PFSK-1 (cell line): ENCODE measurements around the gene CACNA2D4.

Source experiments
- FOXP2 ChIP-seq: optimal IDR thresholded peaks from 2 replicates; pipeline ENCODE3; 2011; ENCODE audit warnings: borderline replicate concordance, control low read depth, inconsistent platforms; ENCODE audit not compliant: insufficient read depth; ENCODE audit errors: extremely low read length, extremely low read depth
- POLR2AphosphoS5 ChIP-seq: IDR thresholded peaks from 2 replicates; pipeline ENCODE4 v1.6.1; 2012; ENCODE audit warnings: low read depth, mild to moderate bottlenecking, control low read depth, low read length, moderate library complexity
- REST ChIP-seq, 2 experiments: IDR thresholded peaks; 2 replicates each; pipeline versions ENCODE4 v1.6.1 to v1.8.0; 2011 to 2012; ENCODE audit warnings: low read depth in 2 of 2, low read length in 2 of 2, control low read depth in 1 of 2, inconsistent platforms in 1 of 2, mild to moderate bottlenecking in 1 of 2, moderate library complexity in 1 of 2; ENCODE audit not compliant: insufficient read depth in 1 of 2
- SIN3A ChIP-seq: IDR thresholded peaks from 2 replicates; pipeline ENCODE4 v1.6.1; 2012; ENCODE audit warnings: mild to moderate bottlenecking, low read length, moderate library complexity, borderline replicate concordance; ENCODE audit not compliant: insufficient read depth
- TAF1 ChIP-seq: IDR thresholded peaks from 2 replicates; pipeline ENCODE4 v1.6.1; 2012; ENCODE audit warnings: low read length, control low read depth, borderline replicate concordance; ENCODE audit not compliant: insufficient read depth

GRCh38 chr12:1852076-1852475, 66.4 kb downstream of the CACNA2D4 start:
- no peak for TF ChIP-seq TAF1
- TF ChIP-seq SIN3A: no peak
- TF ChIP-seq POLR2AphosphoS5: no peak
- TF ChIP-seq REST (IDR thresholded peaks at IDR 0.05; ENCODE audit: insufficient read depth in 1 of 2, low read depth in 2 of 2, low read length in 2 of 2): no peak
- TF ChIP-seq FOXP2: no peak
